Smooth muscle cell (in vitro differentiated cells): Measurements from ENCODE around the gene SCAP. TPM values are rescaled to one million over a fixed set of nuclear protein-coding genes. Genes with fewer than 3 reads are reported as not detected.

Experiments
- DNase-seq: peaks from one replicate; lab custom pipeline; 2025; ENCODE audit not compliant: unreplicated experiment; lab: John Stamatoyannopoulos, UW
- H2AFZ ChIP-seq: fragments of 200-600 bp; sonication (generic); 2 replicates; pipeline ENCODE4 v1.6.0; 2016; ENCODE audit warnings: antibody characterized with exemption, low read depth, mild to moderate bottlenecking
- H3F3A ChIP-seq: fragments of 200-600 bp; sonication (generic); 2 replicates; pipeline ENCODE4 v1.6.0; 2017; ENCODE audit warnings: antibody characterized with exemption, low read depth
- H3K27ac ChIP-seq: fragments of 200-600 bp; sonication (generic); 2 replicates; pipeline ENCODE4 v1.5.1; 2016; ENCODE audit warnings: low read depth, mild to moderate bottlenecking
- H3K27me3 ChIP-seq: fragments of 200-600 bp; sonication (generic); 2 replicates; pipeline ENCODE4 v1.6.1; 2016; ENCODE audit warnings: low read depth, mild to moderate bottlenecking
- H3K36me3 ChIP-seq: fragments of 200-600 bp; sonication (generic); 2 replicates; pipeline ENCODE4 v1.5.1; 2016; ENCODE audit warnings: low read depth
- H3K4me1 ChIP-seq: fragments of 200-600 bp; sonication (generic); 2 replicates; pipeline ENCODE4 v1.5.1; 2016; ENCODE audit warnings: low read depth
- H3K4me2 ChIP-seq: fragments of 200-600 bp; sonication (generic); 2 replicates; pipeline ENCODE4 v1.6.0; 2016; ENCODE audit warnings: mild to moderate bottlenecking
- H3K4me3 ChIP-seq: fragments of 200-600 bp; sonication (generic); 2 replicates; pipeline ENCODE4 v1.5.1; 2016; ENCODE audit warnings: mild to moderate bottlenecking
- H3K79me2 ChIP-seq: fragments of 200-600 bp; sonication (generic); 2 replicates; pipeline ENCODE4 v1.6.0; 2016; ENCODE audit warnings: low read depth, mild to moderate bottlenecking
- H3K9ac ChIP-seq: fragments of 200-600 bp; sonication (generic); 2 replicates; pipeline ENCODE4 v1.6.0; 2016; ENCODE audit warnings: low read depth
- H3K9me3 ChIP-seq: fragments of 200-600 bp; sonication (generic); replicated peaks from 2 replicates; pipeline ENCODE4 v1.5.1; 2016; ENCODE audit warnings: low read depth
- H4K20me1 ChIP-seq: fragments of 200-600 bp; sonication (generic); 2 replicates; pipeline ENCODE4 v1.6.0; 2016; ENCODE audit warnings: low read depth
- WGBS: methylation state at CpG from one replicate; pipeline ENCODE4 v1.1.7; 2016; ENCODE audit warnings: low lambda C conversion rate; 5-methylcytosine and 5-hydroxymethylcytosine counted together
- polyA plus RNA-seq: library from polyadenylated mRNA; unstranded; fragments of >200 nt; fragmentation: Nextera tagmentation; extraction: Ambion mirVana; gene quantifications from 2 replicates; pipeline ENCODE4 v1.2.1, GENCODE V29; 2016
- total RNA-seq: library from RNA; depleted of rRNA; stranded (reverse); fragments of >200 nt; gene quantifications from 2 replicates; pipeline ENCODE4 v1.2.3, GENCODE V29; 2014
- TF ChIP-seq, protein P1 (sequence below): fragments of 200-600 bp; sonication (generic); IDR thresholded peaks from 2 replicates; pipeline ENCODE4 v1.5.1; 2017; ENCODE audit warnings: borderline replicate concordance, mild to moderate bottlenecking, antibody characterized with exemption; ENCODE audit not compliant: insufficient read depth, poor library complexity, severe bottlenecking

Gene SCAP
- total and polyA plus RNA-seq, 2 experiments from 2014 or later = 29.2 to 31.0 TPM

DNA sequence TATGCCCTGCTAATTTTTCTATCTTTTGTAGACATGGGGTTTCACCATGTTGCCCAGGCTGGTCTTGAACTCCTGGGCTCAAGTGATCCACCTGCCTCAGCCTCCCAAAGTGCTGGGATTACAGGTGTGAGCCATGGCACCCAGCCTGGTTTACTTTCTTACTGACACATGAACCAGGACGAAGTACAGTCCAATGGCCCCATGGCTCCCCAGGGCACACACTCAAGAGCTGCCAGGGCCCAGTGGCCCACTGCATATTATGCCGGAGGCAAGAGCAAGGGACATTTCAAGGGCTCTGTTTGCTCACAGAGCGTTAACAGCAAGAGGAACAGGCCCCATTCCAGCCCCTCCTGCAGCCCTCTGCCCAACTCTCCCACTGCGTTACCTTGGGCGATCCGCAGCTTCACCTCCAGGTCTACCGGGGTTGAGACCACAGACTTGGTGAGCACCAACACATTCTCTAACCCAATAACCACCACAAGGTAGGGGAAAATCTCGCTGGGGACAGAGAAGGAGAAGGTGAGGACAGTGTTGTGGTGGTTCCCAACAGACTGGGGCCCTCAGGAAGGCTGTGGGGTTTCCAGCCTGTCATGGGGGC lies 52.1 kb downstream of the SCAP start:
- H3K27ac ChIP-seq = no peak overlapping the region
- no peaks in the 10 kb centered on the region for H3K9me3 ChIP-seq
- no peak overlapping the region for H2AFZ ChIP-seq
- no peaks in the 10 kb centered on the region for H3K79me2 ChIP-seq
- H3K4me2 ChIP-seq = no peak overlapping the region
- H4K20me1 ChIP-seq = no peaks in the 10 kb centered on the region
- TF ChIP-seq, protein P1, sequence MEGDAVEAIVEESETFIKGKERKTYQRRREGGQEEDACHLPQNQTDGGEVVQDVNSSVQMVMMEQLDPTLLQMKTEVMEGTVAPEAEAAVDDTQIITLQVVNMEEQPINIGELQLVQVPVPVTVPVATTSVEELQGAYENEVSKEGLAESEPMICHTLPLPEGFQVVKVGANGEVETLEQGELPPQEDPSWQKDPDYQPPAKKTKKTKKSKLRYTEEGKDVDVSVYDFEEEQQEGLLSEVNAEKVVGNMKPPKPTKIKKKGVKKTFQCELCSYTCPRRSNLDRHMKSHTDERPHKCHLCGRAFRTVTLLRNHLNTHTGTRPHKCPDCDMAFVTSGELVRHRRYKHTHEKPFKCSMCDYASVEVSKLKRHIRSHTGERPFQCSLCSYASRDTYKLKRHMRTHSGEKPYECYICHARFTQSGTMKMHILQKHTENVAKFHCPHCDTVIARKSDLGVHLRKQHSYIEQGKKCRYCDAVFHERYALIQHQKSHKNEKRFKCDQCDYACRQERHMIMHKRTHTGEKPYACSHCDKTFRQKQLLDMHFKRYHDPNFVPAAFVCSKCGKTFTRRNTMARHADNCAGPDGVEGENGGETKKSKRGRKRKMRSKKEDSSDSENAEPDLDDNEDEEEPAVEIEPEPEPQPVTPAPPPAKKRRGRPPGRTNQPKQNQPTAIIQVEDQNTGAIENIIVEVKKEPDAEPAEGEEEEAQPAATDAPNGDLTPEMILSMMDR = no peak
- WGBS = 98% methylated on average over 8 of the region's 8 CpGs
- H3K4me3 ChIP-seq = no peak overlapping the region
- DNase-seq = no peak
- H3K9ac ChIP-seq = no peak overlapping the region
- no peaks in the 10 kb centered on the region for H3F3A ChIP-seq
- H3K36me3 ChIP-seq = no peaks in the 10 kb centered on the region
- no peaks in the 10 kb centered on the region for H3K27me3 ChIP-seq
- no peaks in the 10 kb centered on the region for H3K4me1 ChIP-seq

DNA sequence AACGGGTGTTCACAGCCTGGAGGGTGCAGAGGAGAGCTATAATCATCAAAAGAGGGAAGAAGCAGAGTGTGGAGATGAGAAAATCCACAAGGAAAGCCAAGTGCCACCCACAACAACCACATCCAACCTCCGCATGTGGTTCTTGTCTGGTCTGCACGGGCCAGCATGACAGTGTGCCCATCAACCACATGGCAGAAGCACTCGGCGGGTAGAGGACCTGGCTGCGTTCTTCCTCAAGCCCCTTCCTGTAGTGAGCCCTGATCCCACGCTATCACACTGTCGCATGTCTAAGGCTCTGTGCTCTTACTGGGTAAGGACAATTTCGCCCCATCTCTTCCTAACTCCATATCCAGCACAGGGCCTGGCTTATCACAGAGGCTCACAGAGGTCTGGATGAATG lies 53.0 kb downstream of the SCAP start:
- Histone ChIP-seq H3K4me2 (no peak overlapping the region), H3K9ac (no peak overlapping the region), H3K27me3 (no peaks in the 10 kb centered on the region), H3K4me3 (no peak overlapping the region), H3F3A (no peaks in the 10 kb centered on the region), H3K4me1 (no peaks in the 10 kb centered on the region), H3K36me3 (no peaks in the 10 kb centered on the region), H4K20me1 (no peaks in the 10 kb centered on the region), H3K27ac (no peak overlapping the region), H2AFZ (no peak overlapping the region), H3K9me3 (no peaks in the 10 kb centered on the region), H3K79me2 (no peaks in the 10 kb centered on the region)
- TF ChIP-seq, protein P1 = no peak
- 95% methylated on average over 9 of the region's 9 CpGs for WGBS
- no peak for DNase-seq

DNA sequence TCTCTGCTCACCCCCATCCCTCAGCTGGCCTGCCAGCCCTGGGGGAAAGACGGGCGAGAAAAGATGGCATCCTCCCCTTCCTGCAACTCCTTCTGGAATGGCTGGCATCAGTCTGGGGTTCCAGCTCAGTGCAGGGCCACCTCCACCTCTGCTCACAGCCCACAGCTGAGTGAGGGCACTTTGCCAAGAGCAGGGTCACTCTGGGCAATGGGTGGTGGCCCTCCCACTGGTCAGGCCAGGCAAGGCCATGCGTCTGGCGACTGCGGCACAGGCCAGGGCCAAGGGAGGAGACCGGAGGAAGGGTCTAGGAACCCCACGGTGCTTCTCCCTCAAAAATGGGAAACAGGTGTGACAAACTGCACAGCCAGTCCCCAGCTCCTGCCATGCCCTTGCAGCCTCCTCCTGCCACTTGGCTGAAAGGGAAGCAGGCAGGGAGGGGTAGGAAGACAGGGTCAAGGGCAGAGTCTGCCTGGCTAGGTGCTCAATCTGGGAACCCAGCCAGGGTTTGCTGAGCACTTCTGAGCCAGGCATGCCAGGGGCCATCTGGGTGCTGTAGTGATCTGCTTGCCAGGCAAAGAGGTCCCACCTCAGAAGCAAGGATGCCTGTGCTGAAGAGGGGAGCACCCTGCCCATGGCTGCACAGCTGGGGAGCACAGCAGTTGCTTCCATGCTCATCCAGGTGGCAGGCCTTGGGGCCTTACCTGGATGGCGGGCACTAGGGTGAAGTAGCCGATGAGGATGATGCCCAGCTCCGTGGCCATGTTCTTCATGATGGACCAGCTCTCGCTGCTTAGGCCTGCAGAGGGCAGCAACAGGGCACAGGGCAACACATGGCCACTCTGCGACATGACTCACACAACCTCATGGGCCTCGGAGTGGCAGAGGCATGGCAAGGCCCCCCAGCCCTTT lies 53.7 kb downstream of the SCAP start:
- Histone ChIP-seq H3K9ac (no peak overlapping the region), H3K79me2 (no peaks in the 10 kb centered on the region), H3K4me3 (no peak overlapping the region), H3K4me1 (no peaks in the 10 kb centered on the region), H3K9me3 (no peaks in the 10 kb centered on the region), H3F3A (no peaks in the 10 kb centered on the region), H3K27me3 (no peaks in the 10 kb centered on the region), H3K36me3 (no peaks in the 10 kb centered on the region), H3K27ac (no peak overlapping the region), H3K4me2 (no peak overlapping the region), H2AFZ (no peak overlapping the region), H4K20me1 (no peaks in the 10 kb centered on the region)
- WGBS = 87% methylated on average over 13 of the region's 13 CpGs
- DNase-seq = no peak
- TF ChIP-seq, protein P1 = no peak
